Hematopoietic multipotent progenitor cell treated with erythropoietin and hydrocortisone succinate and interleukin-3 and kit ligand, for 15 days (in vitro differentiated cells): Measurements from ENCODE around the gene ARID4B.
A peak's percentile ranks its signal among the peaks of the same experiment; 100 is the strongest.
"Not testable (repeated sequence)": the region's sequence is repeated elsewhere in the genome, so short reads cannot be mapped to it uniquely, and the experiment has no call there.

Experiments used
- DNase-seq: peaks from one replicate; pipeline ENCODE4 v3.0.0-alpha.2; 2015; ENCODE audit warnings: low spot score

The ARID4B gene

DNA sequence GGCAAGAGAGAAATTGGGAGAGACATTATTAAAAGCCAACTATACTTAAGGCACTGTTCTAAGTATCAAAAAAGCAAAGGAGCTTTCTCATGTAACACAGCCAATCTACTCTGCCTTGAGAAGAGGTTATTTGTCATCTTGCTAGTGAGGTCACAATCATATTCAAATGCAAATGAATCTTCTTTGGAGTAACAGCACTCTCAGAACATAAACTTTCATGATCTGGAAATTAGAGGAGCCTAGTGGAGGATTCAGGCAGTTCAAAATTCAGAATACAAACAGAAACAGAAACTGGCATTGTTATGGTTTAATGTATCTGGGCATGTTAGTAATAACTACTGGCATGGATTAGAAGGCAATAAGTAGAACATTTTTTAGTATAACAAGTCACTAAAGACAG, 57.4 kb downstream of the ARID4B start:
- peak; percentile 30 for DNase-seq

- not testable (repeated sequence) for DNase-seq
Observed at GRCh38 chr1:235269990-235270389, 58.0 kb downstream of the ARID4B start.

DNA sequence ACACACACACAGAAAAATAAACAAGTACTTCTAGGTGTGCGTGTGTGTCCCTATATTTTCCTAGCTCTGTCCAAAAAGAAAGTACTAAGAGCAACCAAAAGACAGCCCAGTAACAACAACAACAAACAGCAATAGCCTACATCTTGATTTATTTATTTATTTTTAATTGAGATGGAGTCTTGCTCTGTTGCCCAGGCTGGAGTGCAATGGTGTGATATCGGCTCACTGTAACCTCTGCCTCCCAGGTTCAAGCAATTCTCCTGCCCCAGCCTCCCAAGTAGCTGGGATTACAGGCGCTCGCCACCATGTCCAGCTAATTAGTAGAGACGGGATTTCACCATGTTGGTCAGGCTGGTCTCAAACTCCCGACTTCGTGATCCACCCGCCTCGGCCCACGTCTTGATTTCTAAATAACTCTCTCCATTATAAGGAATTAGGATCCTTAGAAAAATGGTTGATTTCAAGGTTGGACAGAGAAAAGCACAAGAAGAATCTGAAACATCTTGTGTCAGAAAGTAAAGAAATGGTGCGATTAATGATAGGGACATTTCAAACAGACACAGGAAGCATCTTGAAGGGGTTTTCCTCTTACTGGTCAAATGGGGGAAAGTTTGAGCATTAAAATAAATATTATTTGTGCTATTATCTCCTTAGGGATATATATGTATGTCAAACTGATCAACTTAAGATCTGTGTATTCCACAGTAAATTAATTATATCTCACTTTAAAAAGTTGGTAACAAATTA, 59.4 kb downstream of the ARID4B start:
- no peak for DNase-seq

DNA sequence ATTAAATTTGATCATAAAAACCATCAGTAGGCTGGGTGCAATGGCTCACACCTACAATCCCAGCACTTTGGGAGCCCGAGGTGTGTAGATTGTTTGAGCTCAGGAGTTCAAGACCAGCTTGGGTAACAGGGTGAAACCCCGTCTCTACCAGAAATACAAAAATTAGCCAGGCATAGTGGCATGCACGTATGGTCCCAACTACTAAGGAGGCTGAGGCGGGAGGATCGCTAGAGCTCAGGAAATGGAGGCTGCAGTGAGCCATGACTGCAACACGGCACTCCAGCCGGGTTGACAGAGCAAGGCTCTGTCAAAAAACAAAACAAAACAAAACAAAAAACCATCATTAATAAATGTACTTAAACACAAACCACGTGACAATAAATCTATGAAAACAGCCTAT, 61.0 kb downstream of the ARID4B start:
- DNase-seq = no peak

- DNase-seq = no peak
Observed at GRCh38 chr1:235266325-235266724, 61.7 kb downstream of the ARID4B start.

DNA sequence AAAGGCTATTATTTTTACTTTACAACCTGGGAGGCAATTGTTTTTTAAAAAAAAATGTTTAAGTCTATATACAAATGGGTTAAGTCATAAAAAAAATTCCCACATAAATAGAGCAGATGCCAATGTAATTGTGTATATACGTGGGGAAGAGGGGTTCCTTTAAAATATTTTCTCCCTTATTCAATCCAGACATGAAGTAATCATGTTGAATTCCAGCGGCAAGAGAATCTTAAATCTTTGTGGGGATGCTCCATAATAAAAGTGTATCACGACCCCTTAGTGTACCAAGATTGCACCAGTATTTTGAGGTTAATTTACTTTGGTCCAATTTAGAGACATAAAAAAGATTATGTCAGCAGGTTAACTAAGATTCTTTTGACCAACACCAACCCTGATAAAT, 62.1 kb downstream of the ARID4B start:
- DNase-seq = no peak

GRCh38 chr1:235264327-235264726, 63.7 kb downstream of the ARID4B start:
- no peak for DNase-seq

DNA sequence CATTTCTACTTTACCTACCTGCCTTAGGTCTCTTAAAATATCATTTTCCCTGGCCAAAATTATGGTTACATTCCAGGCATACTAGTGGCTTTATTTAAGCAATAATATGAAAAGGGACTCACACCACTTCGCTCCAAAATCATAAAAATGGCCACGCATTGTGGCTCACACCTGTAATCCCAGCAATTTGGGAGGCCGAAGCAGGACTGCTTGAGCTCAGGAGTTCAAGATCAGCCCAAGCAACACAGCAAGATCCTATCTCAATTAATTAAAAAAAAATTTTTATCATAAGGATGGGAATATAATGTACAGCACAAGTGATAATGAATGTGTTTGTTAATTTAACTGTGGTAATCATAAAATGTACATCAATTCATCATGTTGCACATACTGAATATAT, 65.4 kb downstream of the ARID4B start:
- DNase-seq = no peak

GRCh38 chr1:235261243-235261642, 66.7 kb downstream of the ARID4B start:
- no peak for DNase-seq

GRCh38 chr1:235259133-235259778, 68.7 kb downstream of the ARID4B start:
- no peak for DNase-seq

DNA sequence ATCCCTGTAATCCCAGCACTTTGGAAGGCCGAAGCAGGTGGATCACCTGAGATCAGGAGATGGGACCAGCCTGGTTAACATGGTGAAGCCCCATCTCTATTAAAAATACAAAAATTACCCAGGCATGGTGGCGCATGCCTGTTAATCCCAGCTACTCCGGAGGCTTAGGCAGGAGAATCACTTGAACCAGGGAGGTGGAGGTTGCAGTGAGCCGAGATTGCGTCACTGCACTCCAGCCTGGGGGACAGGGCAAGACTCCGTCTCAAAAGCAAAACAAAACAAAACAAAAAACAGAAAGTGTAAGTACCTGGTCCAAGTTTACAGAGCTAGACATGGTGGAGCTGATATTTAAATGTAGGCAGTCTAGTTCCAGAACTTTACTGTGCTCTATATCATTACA, 69.9 kb downstream of the ARID4B start:
- DNase-seq = not testable (repeated sequence)

DNA sequence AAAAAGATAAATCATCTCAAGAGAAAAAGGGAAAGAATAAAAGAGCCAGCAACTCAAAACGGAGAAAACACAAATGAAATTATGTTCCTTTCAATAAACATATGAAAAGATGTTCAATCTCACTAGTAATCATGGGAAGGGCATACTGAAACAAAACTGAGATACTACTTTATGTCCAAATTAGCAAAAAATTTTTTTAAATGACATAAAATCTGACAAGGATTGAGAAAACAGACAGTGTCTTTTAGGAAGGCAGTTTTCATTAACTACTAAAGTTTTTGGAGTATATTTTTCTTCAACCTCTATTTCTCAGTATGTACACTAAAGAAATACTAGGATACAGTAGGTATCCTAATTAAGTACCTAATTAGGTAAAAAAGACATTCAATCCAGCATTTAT, 73.3 kb downstream of the ARID4B start:
- no peak for DNase-seq

DNA sequence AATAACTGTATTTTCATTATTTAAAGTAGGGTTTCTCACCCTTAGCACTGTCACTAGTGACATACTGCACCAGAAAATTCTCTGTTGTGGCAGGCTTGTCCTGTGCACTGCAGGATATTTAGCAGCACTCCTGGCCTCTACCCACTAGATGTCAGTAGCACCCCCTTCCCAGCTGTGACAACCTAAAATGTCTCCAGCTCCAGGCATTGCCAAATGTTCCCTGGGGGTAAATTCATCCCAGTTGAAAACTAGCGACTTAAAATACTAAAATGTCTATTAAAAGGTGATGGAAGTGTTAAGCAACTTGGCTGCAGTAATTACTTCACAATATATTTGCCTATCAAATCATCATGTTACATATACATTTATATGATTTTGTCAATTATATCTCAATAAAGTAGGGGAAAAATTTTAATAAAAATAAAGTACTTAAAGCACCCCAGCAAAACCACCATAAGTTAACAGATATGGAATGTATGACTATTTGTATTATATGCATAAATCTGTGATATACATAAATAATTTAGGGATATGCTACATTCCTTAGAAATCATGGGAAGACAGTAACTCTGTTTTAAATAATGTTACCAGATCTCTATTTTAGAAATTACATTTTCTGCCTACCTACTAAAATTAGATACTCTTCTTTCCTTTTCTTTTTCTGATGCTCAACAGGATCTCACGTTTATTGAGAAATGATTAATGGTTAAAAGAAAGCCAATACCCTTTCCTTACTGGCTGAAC, 74.6 kb downstream of the ARID4B start:
- peak; percentile 74 for DNase-seq

DNA sequence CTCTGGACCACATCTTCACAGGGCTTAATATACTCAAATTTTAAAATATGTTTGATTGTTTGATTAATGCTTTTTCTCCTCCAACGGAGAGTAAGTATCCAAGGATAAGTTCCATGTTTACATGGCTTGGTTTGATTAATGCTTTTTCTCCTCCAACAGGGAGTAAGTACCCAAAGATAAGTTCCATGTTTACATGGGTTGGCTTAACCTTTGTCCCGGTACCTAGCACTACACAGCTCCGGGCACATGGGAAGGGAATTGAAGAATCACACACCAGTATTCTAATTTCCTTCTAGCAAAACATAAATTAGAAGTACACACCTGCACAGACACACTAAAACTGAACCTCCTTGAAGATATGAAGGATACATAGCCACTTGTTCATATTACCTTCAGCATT, 77.5 kb downstream of the ARID4B start:
- no peak for DNase-seq

DNA sequence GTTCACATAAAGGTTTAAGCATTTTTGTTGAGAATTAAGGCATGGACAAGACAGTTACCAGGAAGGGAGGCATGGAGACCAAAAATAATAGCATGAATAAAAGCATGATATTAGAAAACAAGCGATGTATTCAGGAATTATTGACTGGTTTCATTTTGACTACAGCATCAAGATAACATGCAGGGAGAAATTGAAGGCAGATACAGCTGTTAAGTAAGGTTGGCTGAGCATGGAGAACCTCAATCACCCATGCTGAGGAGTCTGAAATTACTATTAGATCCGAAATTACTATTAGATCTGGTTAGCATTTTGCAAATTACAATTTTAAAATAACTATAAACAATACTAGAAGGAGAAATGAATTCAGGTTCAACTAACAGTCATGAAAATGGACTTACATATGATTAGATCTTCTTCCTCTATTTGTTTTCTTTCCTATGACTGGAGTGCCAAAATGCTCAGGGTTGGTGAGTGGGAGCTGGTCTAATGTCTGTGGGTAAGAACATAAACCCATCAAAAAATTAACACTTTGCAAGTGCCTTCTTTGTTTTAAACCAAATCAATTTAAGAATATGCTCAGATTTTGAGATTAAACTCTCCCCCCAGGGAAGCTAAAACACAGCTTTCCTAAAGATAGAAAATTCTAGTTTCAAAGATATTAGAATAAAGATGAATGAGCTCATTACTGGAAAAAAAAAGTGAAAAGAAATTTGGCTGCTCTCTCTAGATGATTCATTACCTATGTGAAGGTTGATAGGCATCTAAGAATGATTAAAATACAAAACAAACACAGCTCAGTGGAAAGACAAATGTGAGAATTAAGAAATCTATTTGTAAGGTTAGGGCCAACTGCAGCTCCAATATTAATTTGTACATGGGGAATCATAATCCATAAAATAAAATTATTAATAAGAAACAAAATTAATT, 81.7 kb downstream of the ARID4B start:
- DNase-seq = no peak

DNA sequence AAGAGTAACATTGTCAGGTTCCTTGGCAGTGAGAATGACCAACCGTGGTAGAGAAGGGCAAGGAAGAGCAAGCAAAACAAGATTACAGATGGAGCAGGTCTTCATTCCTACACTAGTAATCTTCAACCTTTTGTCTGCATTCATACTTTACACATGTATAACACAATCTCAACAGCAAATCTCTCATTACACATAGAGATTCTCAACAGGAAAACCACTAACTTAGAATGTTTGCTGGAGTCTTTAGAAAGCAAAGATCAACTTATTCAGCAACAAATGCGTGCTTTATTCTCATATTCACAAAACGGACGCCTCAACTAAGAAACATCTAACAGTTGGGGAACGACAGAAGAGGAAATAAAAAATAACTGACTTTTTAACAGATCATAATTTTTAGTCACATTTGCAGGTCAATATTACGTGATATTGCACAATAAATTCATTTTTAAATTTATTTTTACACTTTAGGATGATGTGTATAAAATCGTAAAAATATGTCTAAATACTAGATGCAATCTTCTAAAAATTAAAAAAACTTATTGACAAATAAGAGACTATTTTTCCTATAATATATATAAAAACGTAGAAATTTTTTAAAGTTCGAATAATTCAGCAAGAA, 82.9 kb downstream of the ARID4B start:
- no peak for DNase-seq

GRCh38 chr1:235240960-235241359, 87.0 kb downstream of the ARID4B start:
- DNase-seq = no peak

DNA sequence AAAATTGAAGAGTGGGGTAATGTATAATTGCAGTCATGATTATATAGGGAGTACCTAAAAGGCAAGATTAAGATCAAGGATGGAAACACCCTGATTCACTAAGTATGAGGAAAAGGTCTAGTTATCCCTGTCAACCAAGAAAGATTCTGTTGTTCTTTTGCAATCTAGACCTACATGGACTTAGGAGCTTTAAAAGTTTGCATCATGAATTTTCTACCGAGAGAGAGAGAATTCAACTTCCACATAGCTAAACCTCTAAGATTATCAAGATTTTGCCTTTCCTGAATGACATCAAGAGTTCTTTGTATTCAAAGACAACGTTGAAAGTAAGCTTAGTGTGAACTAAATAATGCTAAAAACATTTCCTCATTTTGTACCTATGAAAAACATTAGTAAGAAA, 88.1 kb downstream of the ARID4B start:
- no peak for DNase-seq

GRCh38 chr1:235238558-235238957, 89.4 kb downstream of the ARID4B start:
- DNase-seq = no peak

DNA sequence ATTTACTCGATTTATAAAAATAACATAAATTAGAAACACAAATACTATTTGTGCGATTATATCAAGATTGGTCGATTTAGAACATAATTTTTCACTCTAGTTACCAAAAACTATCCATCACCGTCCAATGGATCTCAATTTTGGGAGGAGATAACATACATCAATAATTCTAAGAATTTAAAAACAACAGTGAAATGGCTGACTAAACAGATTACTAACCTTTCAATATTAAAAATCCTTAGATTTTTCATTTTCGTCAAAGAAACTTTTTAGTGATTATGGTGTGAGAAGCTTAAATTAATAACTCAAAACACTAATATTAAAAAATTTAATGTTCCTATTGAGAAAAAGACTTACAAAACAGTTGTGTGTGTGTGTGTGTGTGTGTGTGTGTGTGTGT, 91.9 kb downstream of the ARID4B start:
- DNase-seq = no peak

DNA sequence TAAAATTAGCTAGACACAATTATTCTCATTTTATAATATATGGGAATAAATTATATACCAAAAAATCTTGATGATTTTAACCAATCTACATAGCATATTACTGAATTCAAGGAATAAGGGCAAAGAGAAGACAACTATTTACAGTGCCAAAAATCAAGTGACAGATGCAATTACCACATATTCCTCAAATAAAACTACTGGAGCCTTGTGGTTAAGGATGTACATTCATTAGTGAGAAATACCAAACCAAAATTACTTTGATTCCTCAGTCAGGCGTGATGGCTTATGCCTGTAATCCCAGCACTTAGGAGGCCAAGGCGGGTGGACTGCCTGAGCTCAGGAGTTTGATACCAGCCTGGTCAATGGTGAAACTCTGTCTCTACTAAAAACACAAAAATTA, 98.1 kb downstream of the ARID4B start:
- no peak for DNase-seq

- DNase-seq = no peak
Observed at GRCh38 chr1:235227414-235227813, 100.6 kb downstream of the ARID4B start.
